Limb (tissue), 2 donors: Measurements from ENCODE around the gene UBE2D2.

ENCODE experiments used
- DNase-seq, 2 donors: peaks; one replicate each; pipeline ENCODE4 v3.0.0-alpha.2; 2016; ENCODE audit errors: extremely low spot score in 2 of 2

Gene UBE2D2

DNA sequence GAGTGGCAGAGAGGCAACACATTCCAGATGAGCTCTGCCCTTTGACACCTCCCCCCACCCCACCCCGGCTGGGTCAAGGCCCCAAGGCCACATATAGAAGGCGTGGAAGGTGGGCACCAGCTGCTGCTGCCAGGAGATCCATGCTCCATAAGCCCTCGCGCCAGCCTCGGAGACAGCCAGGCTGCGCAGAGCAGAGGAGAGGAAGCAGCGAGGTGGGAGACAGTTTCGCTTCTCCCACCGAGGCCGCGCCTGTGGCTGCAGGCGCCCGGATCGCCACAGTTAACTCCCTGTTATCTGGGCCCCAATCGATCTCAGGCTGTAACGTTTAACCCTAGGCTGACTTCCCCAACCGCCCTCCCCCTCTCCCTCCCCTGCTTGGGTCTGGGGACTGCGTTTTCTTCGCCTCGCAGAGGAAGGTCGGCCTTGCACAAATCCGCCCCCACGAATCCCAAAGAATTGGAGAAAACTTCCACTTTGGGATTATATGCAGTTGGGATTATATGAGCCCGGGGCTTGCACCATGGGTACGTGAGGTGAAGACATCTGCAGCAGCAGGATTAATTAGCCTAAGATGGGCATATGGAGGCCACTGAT lies 85.9 kb downstream of the UBE2D2 start:
- peak in 1 of 2 donors; percentile 56 for DNase-seq

DNA sequence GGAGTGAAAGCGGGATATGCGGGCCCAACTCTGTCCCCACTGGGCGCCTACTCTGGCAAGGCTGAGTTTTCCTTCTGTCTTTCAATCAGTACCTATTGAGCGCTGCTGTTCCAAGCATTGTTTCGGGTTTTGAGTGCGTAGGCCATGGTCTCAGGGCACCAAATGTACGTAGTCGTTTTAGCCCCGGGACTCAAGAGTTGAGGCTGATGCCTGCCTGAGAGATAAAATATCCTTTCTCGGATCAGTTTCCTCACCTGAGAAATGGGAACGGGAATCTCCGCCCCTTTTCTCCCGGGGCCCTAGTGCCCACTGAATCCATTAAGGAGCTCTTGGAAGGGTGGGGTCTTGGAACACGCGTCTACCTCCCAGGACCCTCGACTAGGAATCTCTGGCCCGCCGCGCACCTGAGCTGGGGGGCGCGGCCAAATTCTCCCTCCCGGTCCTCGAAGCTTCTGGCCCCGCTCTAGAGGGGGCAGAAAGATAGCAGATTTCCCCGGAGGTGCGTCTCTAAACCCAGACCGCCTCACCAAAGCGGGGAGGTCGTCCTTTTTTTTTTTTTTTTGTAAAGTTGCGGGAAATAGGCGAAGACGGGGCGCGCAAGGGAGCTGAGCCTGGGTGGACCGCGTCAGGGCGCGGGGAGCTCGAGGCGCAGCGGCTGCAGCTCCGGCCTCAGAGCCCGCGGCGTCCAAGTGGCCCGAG lies 86.5 kb downstream of the UBE2D2 start:
- no peak for DNase-seq

DNA sequence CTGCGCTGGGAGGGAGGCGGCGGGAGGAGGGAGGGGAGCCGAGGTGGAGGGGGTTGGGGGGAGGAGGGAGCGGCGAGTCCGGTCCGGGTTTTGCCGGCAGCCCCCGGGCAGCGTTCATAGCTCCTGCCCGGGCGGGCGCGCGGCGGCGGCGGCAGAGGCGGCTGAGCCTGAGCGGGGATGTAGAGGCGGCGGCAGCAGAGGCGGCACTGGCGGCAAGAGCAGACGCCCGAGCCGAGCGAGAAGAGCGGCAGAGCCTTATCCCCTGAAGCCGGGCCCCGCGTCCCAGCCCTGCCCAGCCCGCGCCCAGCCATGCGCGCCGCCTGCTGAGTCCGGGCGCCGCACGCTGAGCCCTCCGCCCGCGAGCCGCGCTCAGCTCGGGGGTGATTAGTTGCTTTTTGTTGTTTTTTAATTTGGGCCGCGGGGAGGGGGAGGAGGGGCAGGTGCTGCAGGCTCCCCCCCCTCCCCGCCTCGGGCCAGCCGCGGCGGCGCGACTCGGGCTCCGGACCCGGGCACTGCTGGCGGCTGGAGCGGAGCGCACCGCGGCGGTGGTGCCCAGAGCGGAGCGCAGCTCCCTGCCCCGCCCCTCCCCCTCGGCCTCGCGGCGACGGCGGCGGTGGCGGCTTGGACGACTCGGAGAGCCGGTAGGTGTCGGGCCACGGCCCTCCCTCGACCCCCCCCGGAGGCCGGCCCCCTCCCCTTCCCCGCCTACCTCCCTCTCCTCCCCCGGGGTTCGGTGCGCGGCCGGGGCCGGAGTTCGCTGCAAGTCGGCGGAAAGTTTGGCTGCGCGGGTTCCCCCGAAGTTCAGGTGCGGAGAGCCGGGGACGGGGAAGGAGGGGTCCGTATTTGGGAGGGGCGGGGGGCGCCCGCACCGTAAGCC lies 87.3 kb downstream of the UBE2D2 start, which contains the start of gene CXXC5:
CXXC5 (plus strand) TSS at position 145 of the 877 bp plus-strand sequence. CDS start 32,175 bp downstream, outside the sequence.
- peak in 1 of 2 donors; percentile 93 for DNase-seq

DNA sequence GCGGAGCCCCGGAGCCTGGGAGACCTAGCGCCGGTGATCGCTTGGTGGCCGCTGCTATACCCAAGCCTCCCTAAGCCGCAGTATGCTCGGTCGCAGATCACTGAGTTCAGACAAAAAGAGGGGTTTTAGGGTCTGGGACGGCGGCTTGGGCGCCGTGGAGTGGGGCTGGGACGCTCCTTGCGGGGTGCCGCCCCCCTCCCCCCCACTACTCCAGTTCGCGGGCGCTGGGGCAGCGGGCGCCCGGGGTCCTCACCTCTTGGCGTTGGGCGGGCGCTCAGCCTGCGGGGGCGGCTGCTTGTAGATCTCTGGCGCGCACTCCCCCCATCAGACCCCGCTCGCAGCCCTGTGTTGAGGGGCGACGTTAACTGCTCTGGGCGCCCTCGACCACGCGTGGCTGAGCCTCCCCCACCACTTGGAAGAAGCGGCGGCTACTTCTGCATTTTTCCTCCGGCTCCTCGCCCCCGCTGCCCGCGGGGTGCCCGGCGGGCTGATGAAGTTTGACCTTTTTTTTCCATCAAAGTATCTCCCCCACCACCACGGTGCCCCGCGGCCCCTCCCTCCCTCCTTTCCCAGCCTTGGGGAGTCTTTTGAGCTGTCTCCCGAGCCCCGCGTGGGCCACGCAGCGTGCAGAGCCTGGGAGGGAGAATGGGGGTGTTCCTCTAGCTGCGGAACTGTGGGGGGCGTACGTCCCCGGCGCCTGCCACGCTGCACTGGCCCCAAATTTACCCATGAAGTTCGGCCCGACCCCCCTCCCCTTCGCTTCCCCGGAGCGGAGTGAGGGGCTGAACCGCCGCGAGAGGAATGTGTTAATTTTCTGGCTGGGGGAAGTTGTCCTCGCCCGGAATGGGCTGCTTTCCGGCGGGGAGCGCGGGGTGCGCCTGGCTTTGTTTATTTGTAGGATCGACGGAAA lies 88.2 kb downstream of the UBE2D2 start:
- peak in 1 of 2 donors; percentile 71 for DNase-seq

DNA sequence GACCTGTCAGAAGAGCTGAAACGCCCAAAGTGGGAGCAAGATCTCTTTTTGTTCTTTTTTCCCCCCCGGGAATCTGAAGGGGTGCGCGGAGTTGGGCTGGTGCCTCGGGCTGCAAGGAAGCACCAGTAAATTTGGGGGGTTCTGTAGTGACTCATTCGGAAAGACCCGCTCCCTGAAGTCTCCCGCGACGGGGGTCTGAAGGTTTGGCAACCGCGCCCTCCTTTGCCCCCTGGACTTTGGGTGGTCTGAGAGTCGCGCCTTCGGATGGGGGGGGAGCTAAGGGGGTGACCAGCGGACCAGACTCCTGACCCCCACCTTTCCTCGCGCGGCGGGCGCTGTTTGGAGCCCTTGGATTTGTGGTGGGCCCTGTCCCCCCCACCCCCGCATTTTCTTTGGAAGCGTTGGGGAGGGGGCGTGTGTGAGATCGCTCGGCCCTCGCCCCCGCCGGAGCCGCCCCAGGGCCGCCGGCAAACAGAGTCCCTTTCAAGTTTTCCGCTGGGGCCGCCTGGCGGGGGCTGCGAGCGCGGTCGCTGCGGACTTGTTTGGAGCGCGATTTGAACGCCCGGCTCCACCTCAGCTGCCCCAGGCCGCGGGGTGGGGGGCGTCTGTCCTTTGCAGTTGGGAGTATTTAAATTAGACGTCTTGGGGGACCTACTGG lies 89.0 kb downstream of the UBE2D2 start:
- peak in 1 of 2 donors; percentile 76 for DNase-seq

DNA sequence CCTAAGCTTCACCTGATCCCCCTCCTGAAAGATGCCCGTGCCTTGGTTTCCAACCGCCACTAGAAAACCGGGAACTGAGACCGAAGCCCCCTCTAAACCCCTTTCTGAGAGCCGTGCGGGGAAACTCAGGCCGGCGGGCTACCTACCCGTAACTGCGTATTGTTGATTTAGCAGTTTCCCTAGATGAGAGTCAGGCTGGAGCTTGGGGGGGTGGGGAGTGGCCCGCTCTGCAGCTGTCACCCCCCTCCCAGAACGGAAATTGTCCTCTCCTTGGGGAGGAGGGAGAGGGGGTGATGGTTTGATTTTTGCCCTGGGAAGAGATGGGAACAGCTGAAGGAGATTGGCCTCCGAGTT lies 89.5 kb downstream of the UBE2D2 start:
- no peak for DNase-seq

DNA sequence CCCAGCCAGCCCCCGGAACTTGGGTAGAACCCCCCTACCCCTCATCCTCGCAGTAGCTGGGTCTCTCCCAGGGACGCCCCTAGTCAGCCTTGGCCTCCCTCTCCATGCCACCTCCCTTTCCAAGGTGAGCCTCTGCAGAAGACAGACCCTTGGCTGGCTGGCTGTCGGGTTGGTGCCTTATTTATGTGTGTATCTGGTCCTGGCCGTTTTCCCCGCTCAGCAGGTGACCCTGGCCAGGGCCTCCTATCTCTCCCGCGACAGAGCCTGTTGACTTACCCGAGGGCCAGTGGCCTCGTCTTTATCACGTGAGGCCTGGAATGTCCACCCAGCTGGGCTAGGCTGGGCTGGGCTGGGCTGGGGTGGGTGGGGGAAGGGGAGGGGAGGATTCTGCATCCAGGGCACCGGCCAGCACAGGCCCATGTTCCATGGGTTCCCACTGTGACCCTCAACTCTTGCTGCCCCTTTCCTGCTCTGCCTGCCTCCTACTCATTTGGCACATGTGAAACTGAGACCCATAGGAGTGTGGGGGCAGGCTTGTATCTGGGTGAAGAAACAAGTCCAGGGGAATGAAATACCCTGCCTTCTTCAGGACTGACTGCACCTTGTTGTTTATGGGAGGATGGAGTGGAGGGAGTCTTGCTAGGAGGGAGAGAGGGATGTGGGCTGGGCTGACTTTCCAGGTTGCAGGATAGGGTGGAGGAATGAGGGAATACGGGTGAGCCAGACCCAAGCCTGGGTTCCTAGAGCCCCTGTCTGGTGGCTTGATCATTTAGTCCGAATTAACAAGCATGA lies 90.1 kb downstream of the UBE2D2 start:
- DNase-seq: no peak

DNA sequence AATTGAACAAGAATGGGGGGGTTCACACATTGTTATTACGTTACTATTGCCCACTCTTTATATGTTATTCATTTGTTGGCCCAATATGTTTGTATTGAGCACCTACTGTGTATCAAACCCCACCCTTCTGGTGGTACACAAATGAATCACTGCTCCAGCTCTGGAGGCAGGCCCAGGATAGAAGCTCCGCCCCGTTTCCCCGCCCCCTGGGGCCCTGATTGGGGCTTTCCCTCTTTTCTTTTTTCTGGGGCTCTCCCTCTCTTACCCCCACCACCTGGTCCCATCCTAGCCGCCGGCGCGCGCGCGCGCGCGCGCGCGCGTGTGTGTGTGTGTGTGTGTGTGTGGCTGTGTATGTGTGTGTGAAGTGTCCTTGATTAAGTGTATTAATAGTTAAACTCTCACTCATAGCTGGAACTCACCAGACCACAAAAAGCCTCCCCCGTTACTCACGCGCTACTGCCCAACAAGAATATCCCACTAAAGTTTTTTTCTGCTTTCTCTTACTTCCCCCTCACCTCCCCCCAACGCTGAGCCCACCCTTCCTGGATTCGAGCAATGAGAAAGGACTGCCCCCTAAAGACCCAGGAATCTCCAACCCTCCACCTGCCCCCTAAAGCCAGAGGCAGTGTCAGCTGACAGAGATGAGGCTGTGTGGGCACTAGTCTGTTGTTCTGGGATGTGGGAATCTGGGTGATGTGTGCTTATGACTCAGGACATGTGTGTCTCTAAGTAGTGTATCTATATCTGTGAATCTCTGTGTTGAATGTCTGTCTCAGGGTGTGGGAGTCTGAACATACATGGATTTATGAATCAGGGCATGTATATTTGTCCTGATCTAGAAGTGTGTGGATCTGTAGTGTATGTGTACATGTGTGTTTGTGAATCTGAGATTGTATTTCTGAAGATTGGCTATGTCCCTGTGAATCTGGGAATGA lies 91.0 kb downstream of the UBE2D2 start:
- DNase-seq: peak in 1 of 2 donors; percentile 86

DNA sequence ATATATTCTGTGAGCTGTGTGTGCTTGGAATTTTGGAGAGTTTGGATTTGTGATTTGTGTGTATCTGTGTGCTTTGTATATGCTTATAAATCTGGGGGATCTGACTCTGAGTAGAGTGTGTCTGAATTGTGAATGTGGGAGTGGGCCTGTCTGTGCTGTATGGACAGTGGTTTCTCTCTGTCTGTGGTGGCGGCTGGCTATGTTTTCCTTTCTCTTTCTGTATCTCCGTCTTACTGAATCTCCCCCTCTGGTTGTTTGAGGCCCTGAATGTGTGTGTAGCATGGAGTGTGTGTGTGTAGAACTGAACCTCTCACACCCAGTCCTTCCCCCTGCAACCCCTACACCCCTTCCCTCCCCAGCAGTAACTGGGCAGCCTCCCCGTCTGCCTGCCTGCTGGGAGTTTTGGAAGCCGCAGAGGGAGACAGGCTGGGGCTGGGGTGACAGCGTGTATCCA lies 91.7 kb downstream of the UBE2D2 start:
- no peak for DNase-seq

DNA sequence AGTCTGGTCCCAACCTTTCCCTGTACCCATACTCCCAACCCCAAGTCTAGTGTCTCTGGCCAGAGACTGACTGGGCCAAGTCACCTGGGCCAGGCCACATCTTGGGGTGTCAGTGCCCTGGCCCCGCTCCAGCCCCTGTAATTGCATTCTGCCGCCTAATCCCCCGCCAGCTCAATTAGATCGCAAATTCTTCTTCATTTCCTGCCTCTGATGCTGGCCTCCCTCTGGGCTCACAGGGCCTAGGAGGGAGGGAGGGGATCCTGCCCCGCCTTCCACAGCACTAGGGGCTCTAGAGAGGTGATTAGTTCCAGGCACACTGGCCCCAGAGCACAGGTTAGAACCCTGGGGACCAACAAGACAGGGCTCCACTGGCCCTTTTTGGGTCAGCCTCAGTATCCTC lies 92.5 kb downstream of the UBE2D2 start:
- DNase-seq: no peak

DNA sequence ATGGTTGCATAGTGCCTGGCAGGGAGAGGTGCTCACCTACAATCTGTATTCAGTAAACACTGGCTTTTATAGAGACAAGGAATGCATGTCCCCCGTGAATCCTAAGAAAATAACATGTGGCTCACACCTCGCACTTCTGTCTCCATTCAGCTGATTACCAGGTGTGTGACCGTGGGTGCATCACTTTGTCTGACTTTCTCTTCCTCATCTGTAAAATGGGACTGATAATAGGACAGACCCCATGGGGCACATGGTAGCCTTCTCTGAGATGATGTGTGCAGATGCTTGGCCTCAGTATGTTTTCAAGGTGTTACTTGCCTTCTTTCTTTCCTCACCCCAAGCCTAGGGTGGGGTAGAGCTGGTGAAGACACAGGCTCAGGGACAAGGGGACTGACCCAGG lies 93.3 kb downstream of the UBE2D2 start:
- DNase-seq: no peak

DNA sequence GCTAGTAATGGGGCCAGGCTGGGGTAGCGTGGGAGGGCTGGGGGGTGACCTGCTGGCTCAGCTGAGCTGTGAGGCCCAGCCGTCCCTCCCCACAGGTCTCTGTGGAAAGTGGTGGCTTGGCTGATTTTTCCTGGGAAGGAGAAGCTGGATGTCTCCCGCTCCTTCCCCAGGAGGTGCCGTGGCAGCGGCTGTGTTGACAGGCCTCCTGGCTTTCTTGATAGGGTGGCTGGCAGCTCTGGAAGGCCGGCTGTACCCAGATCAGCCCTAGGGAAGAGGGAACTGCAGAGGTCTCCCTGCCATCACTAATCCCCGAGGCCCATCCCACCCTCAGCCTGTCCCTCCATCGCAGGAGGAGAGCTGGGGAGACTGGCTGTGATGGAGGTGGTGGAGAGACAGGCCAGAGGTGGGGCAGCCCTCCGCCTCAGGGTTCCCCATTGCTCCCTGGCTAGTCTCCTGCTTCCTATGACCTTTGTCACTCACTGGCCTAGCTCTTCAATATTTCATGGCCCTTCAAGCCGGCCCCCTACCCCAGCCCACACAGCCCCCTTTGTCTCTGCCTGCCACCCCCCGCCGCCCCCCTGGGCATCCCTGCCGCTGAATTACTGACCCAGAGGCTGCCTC lies 93.8 kb downstream of the UBE2D2 start:
- no peak for DNase-seq

DNA sequence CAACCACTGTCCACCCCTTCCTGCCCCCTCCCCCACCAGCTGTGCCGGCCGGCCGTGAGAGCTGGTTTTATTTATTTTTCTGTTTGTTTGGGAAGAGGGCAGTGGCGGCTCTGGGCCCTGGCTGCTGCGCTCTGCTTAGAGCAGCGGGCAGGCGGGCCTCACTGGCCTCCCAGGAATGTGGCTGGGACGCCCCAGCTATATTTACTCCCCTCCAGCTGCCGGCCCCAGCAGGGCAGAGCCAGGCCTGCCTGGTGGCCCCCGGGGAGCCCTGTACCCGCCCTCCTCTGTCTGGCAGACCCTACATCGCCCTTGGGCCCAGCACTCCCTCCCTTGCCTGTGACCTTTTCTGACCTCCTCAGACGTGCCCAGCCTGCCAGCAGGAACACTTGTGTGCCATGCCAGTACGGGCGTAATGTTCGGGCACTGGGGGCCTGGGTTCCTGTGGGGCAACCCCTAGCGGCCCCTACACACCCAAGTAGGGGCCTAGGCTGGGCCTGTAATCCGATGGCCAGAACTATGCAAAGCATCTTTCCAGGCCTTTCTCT lies 94.7 kb downstream of the UBE2D2 start:
- peak in 1 of 2 donors; percentile 68 for DNase-seq

DNA sequence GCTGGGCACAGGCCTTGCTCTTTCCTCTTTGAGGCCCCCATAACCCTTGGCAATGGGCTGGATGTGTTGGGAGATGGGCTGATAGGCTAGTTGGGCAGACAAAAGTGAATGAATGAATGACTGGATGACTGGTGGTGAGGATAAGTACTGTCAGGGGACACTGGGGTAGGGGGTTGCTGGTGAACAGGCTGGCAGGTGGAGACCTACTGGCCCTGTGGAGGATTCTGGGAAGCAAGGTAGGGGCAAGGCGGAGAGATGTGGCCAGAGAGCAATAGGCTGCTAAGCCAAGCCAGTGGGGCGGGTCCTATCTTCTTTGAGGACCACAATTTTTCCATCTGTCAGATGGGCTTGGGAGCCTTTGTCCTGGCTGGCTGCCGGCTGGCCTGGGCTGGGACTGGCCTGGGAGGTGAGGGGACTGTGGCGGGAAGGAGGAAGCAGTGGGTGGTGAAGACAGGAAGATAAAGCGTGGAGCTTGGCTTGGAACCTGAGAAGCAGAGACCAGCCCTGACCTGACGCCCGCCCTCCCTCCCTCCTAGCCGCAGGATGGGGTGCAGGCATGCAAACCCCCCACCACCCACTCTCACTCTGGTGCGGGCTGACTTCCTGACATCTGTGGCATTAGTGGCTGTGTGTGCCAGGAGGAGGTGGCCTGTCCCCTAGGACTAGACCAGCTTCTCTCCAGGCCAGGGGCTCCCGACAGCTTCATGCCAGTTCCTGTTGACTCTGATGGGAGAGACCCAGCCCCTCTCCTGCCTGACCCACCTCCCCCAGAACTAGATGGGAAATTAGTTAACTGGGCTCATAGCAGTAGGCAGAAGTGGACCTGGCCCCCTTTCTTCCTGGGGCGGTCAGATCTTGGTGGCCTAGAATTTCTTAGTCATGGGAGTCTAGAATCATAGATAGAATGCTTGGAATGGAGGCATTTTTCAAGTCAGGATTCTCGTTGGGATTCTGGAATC lies 96.5 kb downstream of the UBE2D2 start:
- DNase-seq: no peak

DNA sequence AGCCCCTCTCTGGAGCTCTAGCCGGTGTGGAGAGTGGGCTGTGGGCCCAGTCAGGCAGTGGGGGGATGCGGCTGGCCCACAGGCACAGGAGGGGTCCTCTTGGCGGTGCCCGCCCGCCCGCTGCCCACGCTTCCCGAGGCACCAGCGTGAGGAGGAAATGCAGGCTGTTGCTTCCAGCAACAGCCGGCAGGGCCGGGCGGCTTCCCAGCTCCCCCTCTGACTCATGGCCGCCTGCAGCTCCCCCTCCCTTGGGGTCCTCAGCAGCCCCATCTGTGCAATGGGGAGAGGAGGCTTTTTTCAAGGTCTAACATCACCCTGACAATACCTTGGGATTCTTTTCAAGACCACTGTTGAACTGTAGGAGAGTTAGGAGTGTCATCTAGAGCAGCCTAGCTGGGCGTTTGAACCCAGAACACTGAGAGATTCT lies 97.4 kb downstream of the UBE2D2 start:
- DNase-seq: no peak

DNA sequence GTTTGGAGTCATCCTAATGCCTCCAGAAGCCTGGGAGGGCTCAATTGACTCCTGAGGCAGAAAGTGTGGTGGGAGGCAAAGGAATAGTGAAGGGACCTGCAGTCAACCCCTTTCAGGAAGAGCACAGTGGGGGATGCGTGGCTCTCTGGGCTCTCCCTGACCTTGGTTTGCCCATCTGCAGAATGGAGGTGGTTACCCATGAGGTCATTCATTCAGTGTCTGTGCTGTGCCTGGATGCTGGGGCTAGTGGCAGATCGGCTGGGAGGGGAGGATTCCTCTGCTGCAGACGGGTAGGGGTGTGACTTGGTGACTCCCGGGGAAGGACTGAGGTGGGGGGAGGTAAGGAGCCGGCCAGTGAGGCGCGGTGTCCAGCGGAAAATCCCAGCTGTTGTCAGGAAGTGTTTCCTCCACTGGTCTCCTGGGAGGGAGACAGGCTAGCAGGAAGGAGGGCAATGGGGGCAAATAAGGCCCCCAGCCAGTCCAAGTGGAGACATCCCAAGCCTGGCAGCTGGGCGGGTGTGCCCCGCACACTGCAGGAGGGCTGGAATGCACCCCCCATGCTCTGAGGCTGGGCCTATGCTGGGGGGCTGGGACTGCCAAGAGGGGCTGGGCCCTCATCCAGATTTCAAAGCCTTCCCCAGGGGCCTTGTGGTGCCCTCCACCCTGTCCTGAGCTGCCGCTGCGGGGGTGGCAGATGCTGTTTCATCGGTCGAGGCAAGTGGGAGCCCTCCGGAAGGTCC lies 98.0 kb downstream of the UBE2D2 start:
- DNase-seq: peak in 1 of 2 donors; percentile 64
